ENCODE data around the gene IMPA2.

IMPA2 gene

GRCh38 chr18:12057419-12058039, 76.2 kb downstream of the IMPA2 start:
- in situ Hi-C loops (cut with MboI; ENCODE audit: low sequenced_read_pairs, unreplicated experiment): no loop called here
- peak; percentile 13 for TF ChIP-seq CTCF (IDR thresholded peaks at IDR 0.05; ENCODE audit: borderline replicate concordance, control extremely low read depth, extremely low read depth, insufficient read depth, missing control alignments)
- DNase-seq (ENCODE audit: low spot score): peak; percentile 20

GRCh38 chr18:12059334-12060181, 78.3 kb downstream of the IMPA2 start:
- in situ Hi-C loops (cut with MboI; ENCODE audit: low sequenced_read_pairs, unreplicated experiment): no loop called here
- peak; percentile 24 for DNase-seq (ENCODE audit: low spot score)

GRCh38 chr18:12060182-12060870, 79.0 kb downstream of the IMPA2 start:
- TF ChIP-seq CTCF (IDR thresholded peaks at IDR 0.05; ENCODE audit: borderline replicate concordance, control extremely low read depth, extremely low read depth, insufficient read depth, missing control alignments): no peak
- DNase-seq (ENCODE audit: low spot score): no peak
- in situ Hi-C loops (cut with MboI; ENCODE audit: low sequenced_read_pairs, unreplicated experiment): no loop called here

More at GRCh38 chr18:12059334-12060181, 78.3 kb downstream of the IMPA2 start:
- no peak for TF ChIP-seq CTCF (IDR thresholded peaks at IDR 0.05; ENCODE audit: borderline replicate concordance, control extremely low read depth, extremely low read depth, insufficient read depth, missing control alignments)

DNA sequence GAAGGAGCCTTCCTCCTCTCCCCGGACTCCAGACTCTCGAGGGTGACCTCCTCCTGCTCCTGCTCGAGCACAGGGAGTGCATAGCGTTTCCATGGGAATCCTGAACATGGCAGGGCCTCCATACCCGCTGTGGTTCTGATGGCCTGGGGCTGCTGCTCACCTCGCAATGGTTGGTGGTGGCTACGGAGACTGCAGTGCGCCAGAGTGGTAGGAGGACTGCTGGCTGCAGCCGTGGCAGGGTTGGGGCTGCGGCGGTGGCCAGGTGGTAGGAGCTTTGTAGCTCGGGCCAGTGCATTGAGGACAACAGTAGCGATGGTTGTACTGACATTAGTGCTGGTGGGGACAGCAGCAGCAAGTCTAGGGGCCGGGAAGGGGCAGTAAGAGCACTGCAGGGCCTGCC, 80.4 kb downstream of the IMPA2 start:
- TF ChIP-seq CTCF (IDR thresholded peaks at IDR 0.05; ENCODE audit: borderline replicate concordance, control extremely low read depth, extremely low read depth, insufficient read depth, missing control alignments): no peak
- in situ Hi-C loops (cut with MboI; ENCODE audit: low sequenced_read_pairs, unreplicated experiment): no loop called here
- DNase-seq (ENCODE audit: low spot score): no peak

- TF ChIP-seq CTCF (IDR thresholded peaks at IDR 0.05; ENCODE audit: borderline replicate concordance, control extremely low read depth, extremely low read depth, insufficient read depth, missing control alignments): no peak
- in situ Hi-C loops (cut with MboI; ENCODE audit: low sequenced_read_pairs, unreplicated experiment): no loop called here
- no peak for DNase-seq (ENCODE audit: low spot score)
Measured at GRCh38 chr18:12062974-12063373, 81.7 kb downstream of the IMPA2 start.

GRCh38 chr18:12064086-12064763, 82.9 kb downstream of the IMPA2 start:
- DNase-seq (ENCODE audit: low spot score): no peak
- TF ChIP-seq CTCF (IDR thresholded peaks at IDR 0.05; ENCODE audit: borderline replicate concordance, control extremely low read depth, extremely low read depth, insufficient read depth, missing control alignments): no peak
- in situ Hi-C loops (cut with MboI; ENCODE audit: low sequenced_read_pairs, unreplicated experiment): no loop called here

Measured in GM13976 (cell line).